ENCODE data around the gene PTPRN2. TPM values are rescaled to one million over a fixed set of nuclear protein-coding genes. Genes with fewer than 3 reads are reported as not detected.

PTPRN2 gene
- total and polyA plus RNA-seq, 2 of the 13 experiments (the other 11 are each of a cell fraction or from before 2014, with no cell fraction given) = 2.5 to 24.2 TPM

DNA sequence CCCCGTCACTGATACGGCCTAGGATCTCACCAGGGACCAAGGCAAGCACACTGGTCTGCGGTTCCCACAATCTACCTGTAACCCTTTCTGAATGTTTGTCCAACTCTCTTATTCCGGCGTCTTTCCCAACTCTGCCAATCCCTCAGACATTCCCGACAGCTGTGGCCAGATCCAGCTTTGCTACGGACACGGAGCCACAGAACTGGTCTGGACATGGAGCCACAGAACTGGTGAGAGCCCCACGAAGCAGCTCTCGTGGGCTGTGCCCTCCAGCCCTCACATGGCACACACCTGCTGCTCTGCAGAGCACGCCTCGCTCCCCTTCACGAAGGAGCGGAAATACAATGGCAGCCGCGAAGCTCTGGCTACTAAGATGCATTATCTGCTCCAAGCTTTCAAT lies 874.0 kb downstream of the PTPRN2 start (continued):
- TF ChIP-seq, protein P1, sequence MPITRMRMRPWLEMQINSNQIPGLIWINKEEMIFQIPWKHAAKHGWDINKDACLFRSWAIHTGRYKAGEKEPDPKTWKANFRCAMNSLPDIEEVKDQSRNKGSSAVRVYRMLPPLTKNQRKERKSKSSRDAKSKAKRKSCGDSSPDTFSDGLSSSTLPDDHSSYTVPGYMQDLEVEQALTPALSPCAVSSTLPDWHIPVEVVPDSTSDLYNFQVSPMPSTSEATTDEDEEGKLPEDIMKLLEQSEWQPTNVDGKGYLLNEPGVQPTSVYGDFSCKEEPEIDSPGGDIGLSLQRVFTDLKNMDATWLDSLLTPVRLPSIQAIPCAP (CRISPR knock-in tag; IDR thresholded peaks at IDR 0.05; ENCODE audit: low read depth) = no peak
- TF ChIP-seq ZNF670 (CRISPR knock-in tag; IDR thresholded peaks at IDR 0.05; ENCODE audit: borderline replicate concordance) (no peak), HMG20B (CRISPR knock-in tag; conservative IDR thresholded peaks at IDR 0.05) (no peak), ISL2 (CRISPR knock-in tag; IDR thresholded peaks at IDR 0.05) (no peak), RFX1 (IDR thresholded peaks at IDR 0.05) (no peak), ZNF577 (CRISPR knock-in tag; IDR thresholded peaks at IDR 0.05; ENCODE audit: borderline replicate concordance, low read depth) (no peak), NFE2L1 (CRISPR knock-in tag; IDR thresholded peaks at IDR 0.05; ENCODE audit: borderline replicate concordance) (no peak), KDM5B (CRISPR knock-in tag; IDR thresholded peaks at IDR 0.05; ENCODE audit: borderline replicate concordance) (no peak)
- TF ChIP-seq, protein P2, sequence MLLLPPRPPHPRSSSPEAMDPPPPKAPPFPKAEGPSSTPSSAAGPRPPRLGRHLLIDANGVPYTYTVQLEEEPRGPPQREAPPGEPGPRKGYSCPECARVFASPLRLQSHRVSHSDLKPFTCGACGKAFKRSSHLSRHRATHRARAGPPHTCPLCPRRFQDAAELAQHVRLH (CRISPR knock-in tag; IDR thresholded peaks at IDR 0.05; ENCODE audit: borderline replicate concordance, low read depth) = no peak
- TF ChIP-seq, protein P3, sequence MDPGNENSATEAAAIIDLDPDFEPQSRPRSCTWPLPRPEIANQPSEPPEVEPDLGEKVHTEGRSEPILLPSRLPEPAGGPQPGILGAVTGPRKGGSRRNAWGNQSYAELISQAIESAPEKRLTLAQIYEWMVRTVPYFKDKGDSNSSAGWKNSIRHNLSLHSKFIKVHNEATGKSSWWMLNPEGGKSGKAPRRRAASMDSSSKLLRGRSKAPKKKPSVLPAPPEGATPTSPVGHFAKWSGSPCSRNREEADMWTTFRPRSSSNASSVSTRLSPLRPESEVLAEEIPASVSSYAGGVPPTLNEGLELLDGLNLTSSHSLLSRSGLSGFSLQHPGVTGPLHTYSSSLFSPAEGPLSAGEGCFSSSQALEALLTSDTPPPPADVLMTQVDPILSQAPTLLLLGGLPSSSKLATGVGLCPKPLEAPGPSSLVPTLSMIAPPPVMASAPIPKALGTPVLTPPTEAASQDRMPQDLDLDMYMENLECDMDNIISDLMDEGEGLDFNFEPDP (CRISPR knock-in tag; conservative IDR thresholded peaks at IDR 0.05) = no peak

DNA sequence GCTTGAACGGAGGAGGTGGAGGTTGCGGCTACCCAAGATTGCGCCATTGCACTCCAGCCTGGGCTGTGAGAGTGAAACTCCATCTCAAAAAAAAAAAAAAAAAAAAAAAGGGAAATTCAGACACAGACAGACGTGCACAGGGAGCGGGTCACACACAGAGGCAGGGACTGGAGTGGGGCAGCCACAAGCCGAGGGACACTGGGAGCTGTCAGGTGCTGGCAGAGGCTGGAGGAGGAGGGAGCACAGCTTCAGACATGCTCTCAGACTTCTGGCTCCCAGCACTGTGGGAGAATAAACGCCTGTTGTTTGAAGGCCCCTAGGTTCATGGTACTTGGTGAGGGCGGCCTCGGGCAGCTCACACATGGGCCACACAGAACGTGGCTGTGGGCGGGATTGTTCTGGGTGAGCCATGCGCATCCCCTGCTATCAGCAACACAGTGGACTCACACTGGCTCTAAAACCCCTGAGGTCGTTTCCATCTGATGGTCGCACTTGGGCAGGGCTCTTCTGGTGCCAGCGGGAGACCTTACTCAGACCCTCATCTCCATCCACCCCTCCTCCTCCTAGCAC lies 874.9 kb downstream of the PTPRN2 start:
- Histone ChIP-seq H3K9me3 (ENCODE audit: low read length) (no peaks in the 10 kb centered on the region), H3K9ac (ENCODE audit: insufficient read depth, low read depth, low read length) (no peak overlapping the region), H3K36me3 (replicated peaks in 1 of 2; ENCODE audit: control insufficient read depth in 1 of 2, insufficient read depth in 2 of 2, low read length in 2 of 2) (no peaks in the 10 kb centered on the region), H3K79me2 (ENCODE audit: insufficient read depth, low read length) (no peaks in the 10 kb centered on the region), H3K27me3 (ENCODE audit: control insufficient read depth in 1 of 2, insufficient read depth in 2 of 2, low read length in 2 of 2) (peaks cover 2 to 33% of the 10 kb centered on the region in 2 experiments; a peak in 3 of 5 replicates), H2AFZ (ENCODE audit: low read length) (no peak overlapping the region), H4K20me1 (ENCODE audit: insufficient read depth, low read length) (peaks cover 7% of the 10 kb centered on the region; the same call in 1 of the 2 replicates), H3K4me2 (ENCODE audit: low read depth, low read length) (no peak overlapping the region), H3K27ac (ENCODE audit: extremely low read length, insufficient read depth, low read length) (no peak overlapping the region), H3K4me1 (ENCODE audit: insufficient read depth, low read length) (no peaks in the 10 kb centered on the region), H3K4me3 (replicated peaks in 1 of 3; ENCODE audit: insufficient read depth in 1 of 3, low read depth in 2 of 3, low read length in 3 of 3) (no peak overlapping the region)
- no TSS peak for BruUV-seq (replicated peaks)
- 67% methylated on average over 9 of the region's 15 CpGs for WGBS (ENCODE audit: low lambda C conversion rate)
- ChIA-PET CTCF (ENCODE audit: low intra/inter-chr PET ratio, low total read pairs) (no interaction called here), POLR2A (no interaction called here)
- FAIRE-seq (no peak), ATAC-seq (no peak), DNase-seq (ENCODE audit: low spot score) (no peak)
- in situ Hi-C loops (cut with HindIII; ENCODE audit: extremely low pct_ligation_motif_present, low pct_unique_long_range_greater_than_20kb) (no loop called here), intact Hi-C loops (cut with micrococcal nuclease; ENCODE audit: unreplicated experiment) (no loop called here)
- TF ChIP-seq ZFP1 (CRISPR knock-in tag; IDR thresholded peaks at IDR 0.05) (no peak), SKI (IDR thresholded peaks at IDR 0.05; ENCODE audit: partially characterized antibody) (no peak), SOX6 (IDR thresholded peaks at IDR 0.05) (no peak), SOX6 (CRISPR knock-in tag; IDR thresholded peaks at IDR 0.05) (no peak), ZSCAN25 (CRISPR knock-in tag; IDR thresholded peaks at IDR 0.05) (no peak), CHD2 (IDR thresholded peaks at IDR 0.05; ENCODE audit: low read depth, low read length) (no peak), RXRA (CRISPR knock-in tag; IDR thresholded peaks at IDR 0.05) (no peak), FLYWCH1 (CRISPR knock-in tag; IDR thresholded peaks at IDR 0.05) (no peak), FOSL2 (CRISPR knock-in tag; IDR thresholded peaks at IDR 0.05) (no peak), ZNF33A (CRISPR knock-in tag; IDR thresholded peaks at IDR 0.05; ENCODE audit: borderline replicate concordance) (no peak), SMAD3 (CRISPR knock-in tag; IDR thresholded peaks at IDR 0.05) (no peak)
- TF ChIP-seq, protein P4, sequence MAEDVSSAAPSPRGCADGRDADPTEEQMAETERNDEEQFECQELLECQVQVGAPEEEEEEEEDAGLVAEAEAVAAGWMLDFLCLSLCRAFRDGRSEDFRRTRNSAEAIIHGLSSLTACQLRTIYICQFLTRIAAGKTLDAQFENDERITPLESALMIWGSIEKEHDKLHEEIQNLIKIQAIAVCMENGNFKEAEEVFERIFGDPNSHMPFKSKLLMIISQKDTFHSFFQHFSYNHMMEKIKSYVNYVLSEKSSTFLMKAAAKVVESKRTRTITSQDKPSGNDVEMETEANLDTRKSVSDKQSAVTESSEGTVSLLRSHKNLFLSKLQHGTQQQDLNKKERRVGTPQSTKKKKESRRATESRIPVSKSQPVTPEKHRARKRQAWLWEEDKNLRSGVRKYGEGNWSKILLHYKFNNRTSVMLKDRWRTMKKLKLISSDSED (CRISPR knock-in tag; IDR thresholded peaks at IDR 0.05) = no peak
